Measurements from ENCODE around the gene SNX6.
"Not testable (repeated sequence)": the region's sequence is repeated elsewhere in the genome, so short reads cannot be mapped to it uniquely, and the experiment has no call there.

The SNX6 gene

DNA sequence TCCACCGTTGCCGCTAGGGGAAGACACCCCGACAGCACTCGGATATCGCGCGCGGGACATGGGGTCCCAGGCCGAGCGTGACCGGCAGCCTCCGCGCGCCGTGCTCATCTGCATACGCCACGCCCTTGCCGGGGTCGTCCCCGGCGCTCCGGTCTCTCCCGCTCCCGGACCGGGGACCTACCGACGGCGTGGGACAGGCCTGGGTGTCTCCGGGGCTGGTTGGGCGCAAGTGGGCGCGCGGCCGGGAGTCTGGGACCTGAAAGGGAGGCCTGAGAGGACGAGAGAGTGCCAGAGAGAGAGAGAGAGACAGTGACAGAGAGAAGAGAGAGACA lies 73.5 kb downstream of the SNX6 start:
- DNase-seq, result not testable (repeated sequence)

DNA sequence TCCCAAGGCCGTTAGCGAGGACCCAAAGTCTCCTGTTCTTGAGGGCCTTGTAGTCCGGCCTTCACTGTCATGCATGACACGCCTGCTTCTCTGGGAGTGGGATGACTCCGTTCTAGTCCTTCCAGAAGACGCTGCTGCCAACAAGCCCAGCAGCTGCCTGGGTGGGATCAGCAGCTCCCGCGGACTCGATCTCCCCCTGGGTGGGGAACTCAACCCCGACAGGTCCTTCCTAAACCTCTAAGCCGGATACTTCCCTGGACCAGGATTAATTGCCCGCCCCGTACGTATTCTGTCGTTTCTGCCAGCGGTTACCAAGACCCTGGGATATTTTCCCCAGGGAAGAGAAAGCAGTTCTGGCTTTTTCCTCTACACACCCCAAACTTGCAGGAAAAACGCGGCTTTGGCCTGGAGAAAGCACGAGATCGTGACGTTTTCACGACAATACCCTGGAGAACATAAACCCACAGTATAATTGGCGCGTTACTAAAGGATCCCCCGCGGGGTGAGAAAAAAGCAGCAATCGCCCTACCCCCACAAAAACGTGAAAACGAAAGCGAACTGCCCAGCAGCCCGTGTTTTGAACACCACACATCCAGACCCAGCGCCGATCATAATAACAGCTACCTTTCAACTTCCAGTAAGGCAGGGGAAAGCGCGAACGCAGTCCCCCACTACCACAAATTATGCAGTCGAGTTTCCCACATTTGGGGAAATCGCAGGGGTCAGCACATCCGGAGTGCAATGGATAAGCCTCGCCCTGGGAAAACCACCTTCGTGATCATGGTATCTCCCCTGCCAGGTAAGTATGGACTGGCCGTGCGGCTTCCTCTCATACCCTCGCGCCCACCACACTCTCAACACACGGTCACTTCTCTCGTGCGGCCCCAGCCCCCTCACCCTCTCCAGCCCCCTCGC lies 74.1 kb downstream of the SNX6 start:
- not testable (repeated sequence) for DNase-seq

DNA sequence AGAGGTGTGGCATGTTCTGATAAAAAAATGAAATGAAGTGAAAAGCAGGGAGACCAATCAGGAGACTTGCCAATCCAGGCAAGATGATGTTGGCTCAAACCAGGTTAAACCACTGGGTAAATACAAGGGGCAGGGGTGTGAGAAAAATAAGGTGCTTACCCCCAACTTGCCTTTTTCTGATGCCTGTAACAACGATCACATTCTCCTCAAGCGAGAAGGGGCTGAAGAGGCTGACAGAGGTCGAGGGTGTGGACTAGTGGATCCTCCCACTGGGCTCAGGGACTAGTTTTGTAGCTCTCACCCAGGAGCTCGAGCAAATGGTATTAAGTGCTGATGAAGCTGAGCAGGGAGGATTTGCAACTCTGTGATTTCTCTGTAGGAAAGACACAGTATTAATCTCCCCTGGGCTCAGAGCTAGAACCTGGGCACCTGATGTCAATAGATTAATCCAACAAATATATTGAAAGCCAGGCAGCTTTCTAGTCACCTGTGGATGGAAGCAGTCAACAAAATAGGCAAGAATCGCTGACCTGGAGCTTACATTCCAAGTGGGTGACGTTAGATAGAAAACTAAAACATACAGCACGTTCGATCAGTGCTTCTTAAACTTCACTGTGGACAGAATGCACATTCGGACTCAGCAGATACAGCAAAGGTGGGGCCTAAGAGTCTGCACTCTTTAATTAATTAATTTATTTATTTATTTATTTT lies 75.3 kb downstream of the SNX6 start:
- peak; percentile 15 for DNase-seq

DNA sequence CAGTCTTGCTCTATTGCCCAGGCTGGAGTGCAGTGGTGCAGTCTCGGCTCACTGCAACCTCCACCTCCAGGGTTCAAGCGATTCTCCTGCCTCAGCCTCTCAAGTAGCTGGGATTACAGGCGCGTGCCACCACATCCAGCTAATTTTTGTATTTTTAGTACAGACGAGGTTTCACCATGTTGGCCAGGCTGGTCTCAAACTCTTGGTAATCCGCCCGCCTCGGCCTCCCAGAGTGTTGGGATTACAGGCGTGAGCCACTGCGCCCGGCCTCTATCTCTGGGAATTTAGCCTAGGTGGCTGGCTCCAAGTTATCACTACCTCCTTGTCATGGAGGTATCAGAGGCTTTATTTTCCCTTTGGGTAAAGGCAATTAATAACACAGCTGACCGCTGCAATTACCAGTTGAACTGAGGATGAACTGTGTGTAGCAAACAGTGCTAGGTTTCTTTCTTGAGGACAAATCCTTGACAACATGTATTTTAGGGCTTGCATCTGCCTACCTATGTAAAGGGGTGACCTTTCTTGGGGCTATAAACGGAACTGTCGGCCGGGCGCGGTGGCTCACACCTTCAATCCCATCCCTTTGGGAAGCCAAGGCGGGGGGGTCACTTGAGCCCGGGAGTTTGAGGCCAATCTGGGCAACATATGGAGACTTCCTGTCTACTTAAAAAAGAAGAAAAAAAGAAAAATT lies 80.5 kb downstream of the SNX6 start:
- DNase-seq, result not testable (repeated sequence)

DNA sequence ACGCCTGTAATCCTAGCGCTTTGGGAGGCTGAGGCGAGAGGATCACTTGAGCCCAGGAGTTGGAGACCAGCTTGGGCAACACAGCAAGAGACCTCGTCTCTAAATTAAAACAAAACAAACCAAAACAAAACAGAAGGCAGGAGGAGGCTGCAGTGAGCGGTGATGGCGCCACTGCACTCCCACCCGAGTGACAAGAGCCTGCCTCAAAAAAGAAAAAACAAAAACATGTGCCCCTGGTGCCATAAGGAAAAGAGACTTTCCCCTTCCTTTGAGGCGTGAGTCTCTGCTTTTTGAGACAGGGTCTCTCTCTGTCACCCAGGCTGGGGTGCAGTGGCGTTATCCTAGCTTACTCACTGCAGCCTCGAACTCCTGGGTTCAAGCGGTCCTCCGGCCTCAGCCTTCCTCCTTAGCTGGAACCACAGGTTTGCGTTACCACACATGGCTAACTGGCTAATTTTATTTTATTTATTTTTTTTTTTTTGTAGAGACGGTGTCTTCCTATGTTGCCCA lies 81.4 kb downstream of the SNX6 start:
- DNase-seq, result no peak

DNA sequence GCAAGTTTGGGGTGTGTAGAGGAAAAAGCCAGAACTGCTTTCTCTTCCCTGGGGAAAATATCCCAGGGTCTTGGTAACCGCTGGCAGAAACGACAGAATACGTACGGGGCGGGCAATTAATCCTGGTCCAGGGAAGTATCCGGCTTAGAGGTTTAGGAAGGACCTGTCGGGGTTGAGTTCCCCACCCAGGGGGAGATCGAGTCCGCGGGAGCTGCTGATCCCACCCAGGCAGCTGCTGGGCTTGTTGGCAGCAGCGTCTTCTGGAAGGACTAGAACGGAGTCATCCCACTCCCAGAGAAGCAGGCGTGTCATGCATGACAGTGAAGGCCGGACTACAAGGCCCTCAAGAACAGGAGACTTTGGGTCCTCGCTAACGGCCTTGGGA lies 82.8 kb downstream of the SNX6 start:
- DNase-seq, result not testable (repeated sequence)

DNA sequence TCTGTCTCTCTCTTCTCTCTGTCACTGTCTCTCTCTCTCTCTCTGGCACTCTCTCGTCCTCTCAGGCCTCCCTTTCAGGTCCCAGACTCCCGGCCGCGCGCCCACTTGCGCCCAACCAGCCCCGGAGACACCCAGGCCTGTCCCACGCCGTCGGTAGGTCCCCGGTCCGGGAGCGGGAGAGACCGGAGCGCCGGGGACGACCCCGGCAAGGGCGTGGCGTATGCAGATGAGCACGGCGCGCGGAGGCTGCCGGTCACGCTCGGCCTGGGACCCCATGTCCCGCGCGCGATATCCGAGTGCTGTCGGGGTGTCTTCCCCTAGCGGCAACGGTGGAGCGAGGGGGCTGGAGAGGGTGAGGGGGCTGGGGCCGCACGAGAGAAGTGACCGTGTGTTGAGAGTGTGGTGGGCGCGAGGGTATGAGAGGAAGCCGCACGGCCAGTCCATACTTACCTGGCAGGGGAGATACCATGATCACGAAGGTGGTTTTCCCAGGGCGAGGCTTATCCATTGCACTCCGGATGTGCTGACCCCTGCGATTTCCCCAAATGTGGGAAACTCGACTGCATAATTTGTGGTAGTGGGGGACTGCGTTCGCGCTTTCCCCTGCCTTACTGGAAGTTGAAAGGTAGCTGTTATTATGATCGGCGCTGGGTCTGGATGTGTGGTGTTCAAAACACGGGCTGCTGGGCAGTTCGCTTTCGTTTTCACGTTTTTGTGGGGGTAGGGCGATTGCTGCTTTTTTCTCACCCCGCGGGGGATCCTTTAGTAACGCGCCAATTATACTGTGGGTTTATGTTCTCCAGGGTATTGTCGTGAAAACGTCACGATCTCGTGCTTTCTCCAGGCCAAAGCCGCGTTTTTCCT lies 83.4 kb downstream of the SNX6 start:
- DNase-seq, result not testable (repeated sequence)

- DNase-seq, result not testable (repeated sequence)
Measured at GRCh38 chr14:34540181-34541059, 89.5 kb downstream of the SNX6 start.

- peak; percentile 95 for DNase-seq
Measured at GRCh38 chr14:34539407-34540180, 90.4 kb downstream of the SNX6 start, which contains the start of gene EAPP. TSS of gene EAPP (minus strand) at chr14:34539701. CDS start at chr14:34539628, 73 bp downstream.

- DNase-seq, result no peak
Measured at GRCh38 chr14:34538871-34539406, 91.0 kb downstream of the SNX6 start.

- DNase-seq, result not testable (repeated sequence)
Measured at GRCh38 chr14:34538096-34538495, 91.9 kb downstream of the SNX6 start.

- DNase-seq, result no peak
Measured at GRCh38 chr14:34537677-34538009, 92.3 kb downstream of the SNX6 start.

GRCh38 chr14:34536951-34537676 lies 92.8 kb downstream of the SNX6 start:
- DNase-seq, result no peak

DNA sequence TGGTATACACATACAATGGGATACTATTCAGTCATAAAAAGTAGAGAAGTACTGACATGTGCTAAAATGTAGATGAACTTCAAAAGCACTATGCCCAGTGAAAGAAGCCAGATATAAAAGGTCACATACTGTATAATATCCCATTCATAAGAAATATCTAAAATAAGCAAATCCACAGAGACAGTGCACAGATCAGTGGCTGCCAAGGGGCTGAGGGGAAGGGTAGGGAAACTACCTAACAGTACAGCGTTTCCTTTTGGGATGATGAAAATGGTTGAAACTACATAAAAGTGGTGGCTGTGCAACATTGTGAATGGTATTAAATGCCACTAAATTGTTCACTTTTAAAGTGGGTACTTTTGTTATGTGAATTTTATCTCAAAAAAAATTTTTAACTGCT lies 102.4 kb downstream of the SNX6 start:
- no peak for DNase-seq

DNA sequence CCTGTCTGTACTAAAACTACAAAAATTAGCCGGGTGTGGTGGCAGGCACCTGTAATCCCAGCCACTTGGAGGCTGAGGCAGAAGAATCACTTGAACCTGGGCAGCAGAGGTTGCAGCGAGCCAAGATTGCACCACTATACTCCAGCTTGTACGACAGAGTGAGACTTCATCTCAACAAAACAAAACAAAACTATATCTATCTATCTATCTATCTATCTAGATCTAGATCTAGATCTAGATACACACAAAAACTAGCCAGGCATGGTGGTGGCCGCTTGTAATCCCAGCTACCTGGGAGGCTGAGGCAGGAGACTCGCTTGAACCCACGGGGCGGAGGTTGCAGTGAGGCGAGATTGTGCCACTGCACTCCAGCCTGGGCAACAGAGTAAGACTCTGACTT lies 105.7 kb downstream of the SNX6 start:
- DNase-seq, result not testable (repeated sequence)

GRCh38 chr14:34522496-34522895 lies 107.5 kb downstream of the SNX6 start:
- no peak for DNase-seq

DNA sequence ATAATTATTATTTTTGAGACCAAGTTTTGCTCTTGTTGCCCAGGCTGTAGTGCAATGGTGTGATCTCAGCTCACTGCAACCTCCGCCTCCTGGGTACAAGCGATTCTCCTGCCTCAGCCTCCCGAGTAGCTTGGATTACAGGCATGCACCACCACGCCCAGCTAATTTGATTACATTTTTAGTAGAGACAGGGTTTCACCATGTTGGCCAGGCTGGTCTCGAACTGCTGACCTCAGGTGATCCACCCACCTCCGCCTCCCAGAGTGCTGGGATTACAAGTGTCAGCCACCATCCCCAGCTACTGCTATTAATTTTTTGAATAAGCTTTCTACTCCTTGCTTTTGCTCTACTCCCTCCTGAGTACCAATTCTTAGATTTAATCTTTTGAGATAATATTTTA lies 108.9 kb downstream of the SNX6 start:
- DNase-seq, result not testable (repeated sequence)

GRCh38 chr14:34520304-34520970 lies 109.5 kb downstream of the SNX6 start:
- DNase-seq, result not testable (repeated sequence)
